Measurements from ENCODE around the gene DPH1.

- TF ChIP-seq CTCF (IDR thresholded peaks at IDR 0.05; ENCODE audit: low read depth, low read length, poor library complexity, severe bottlenecking) (no peak), EZH2phosphoT487 (IDR thresholded peaks at IDR 0.05; ENCODE audit: borderline replicate concordance, low read length) (no peak)
These were observed 17.6 kb downstream of the DPH1 start for GRCh38 chr17:2047590-2047989.

All from DOHH2 (cell line).